OCI-LY7 (cell line): ENCODE data around the gene SAMD13.

ENCODE experiments used
- EZH2phosphoT487 ChIP-seq: fragments of 200-600 bp; sonication (generic); IDR thresholded peaks from 2 replicates; pipeline ENCODE4 v1.6.1; 2018; ENCODE audit warnings: low read depth, borderline replicate concordance, mild to moderate bottlenecking, mixed run types, antibody characterized with exemption, low read length, moderate library complexity, mixed read lengths
- TF ChIP-seq, protein P1 (sequence below): fragments of 200-600 bp; sonication (generic); conservative IDR thresholded peaks from 2 replicates; pipeline ENCODE4 v1.5.1; 2014; ENCODE audit warnings: mild to moderate bottlenecking, antibody characterized with exemption, low read length, moderate library complexity, mixed read lengths

DNA sequence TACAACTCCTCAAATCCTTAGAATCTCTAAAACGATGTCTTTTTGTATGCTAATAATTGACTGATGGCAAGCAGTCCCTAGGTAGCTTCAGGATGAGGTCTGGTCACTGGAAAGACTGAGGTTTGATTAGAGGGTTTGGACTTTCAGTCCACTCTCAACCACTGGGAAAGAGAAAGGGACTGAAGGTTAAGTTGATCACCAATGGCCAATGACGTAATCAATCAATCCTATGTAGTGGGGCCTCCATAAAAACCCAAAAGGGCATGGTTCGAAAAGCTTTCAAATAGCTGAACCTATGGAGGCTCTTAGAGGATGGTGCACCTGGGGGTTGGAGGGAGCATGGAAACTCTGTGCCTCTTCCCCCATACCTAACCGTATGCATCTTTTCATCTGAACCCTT lies 57.2 kb downstream of the SAMD13 start:
- TF ChIP-seq, protein P1, sequence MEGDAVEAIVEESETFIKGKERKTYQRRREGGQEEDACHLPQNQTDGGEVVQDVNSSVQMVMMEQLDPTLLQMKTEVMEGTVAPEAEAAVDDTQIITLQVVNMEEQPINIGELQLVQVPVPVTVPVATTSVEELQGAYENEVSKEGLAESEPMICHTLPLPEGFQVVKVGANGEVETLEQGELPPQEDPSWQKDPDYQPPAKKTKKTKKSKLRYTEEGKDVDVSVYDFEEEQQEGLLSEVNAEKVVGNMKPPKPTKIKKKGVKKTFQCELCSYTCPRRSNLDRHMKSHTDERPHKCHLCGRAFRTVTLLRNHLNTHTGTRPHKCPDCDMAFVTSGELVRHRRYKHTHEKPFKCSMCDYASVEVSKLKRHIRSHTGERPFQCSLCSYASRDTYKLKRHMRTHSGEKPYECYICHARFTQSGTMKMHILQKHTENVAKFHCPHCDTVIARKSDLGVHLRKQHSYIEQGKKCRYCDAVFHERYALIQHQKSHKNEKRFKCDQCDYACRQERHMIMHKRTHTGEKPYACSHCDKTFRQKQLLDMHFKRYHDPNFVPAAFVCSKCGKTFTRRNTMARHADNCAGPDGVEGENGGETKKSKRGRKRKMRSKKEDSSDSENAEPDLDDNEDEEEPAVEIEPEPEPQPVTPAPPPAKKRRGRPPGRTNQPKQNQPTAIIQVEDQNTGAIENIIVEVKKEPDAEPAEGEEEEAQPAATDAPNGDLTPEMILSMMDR: no peak
- TF ChIP-seq EZH2phosphoT487: no peak
